Right lobe of liver (tissue), 6 donors: Measurements from ENCODE around the gene RYR3. TPM values are rescaled to one million over a fixed set of nuclear protein-coding genes. Genes with fewer than 3 reads are reported as not detected.

Source experiments
- ATAC-seq, 4 donors: fragments of 200-7000 bp; cut with Tn5 transposase; one replicate each; pipeline ENCODE4 v1.9.1; 2020; ENCODE audit warnings: mild to moderate bottlenecking in 4 of 4, moderate library complexity in 4 of 4
- DNase-seq, 3 donors: peaks; one replicate each; pipeline ENCODE4 v3.0.0-alpha.2; 2020
- H3K27ac ChIP-seq, 3 donors: fragments of 200-600 bp; one replicate each; pipeline ENCODE4 v1.8.0; 2022
- H3K27me3 ChIP-seq, 2 donors: fragments of 200-600 bp; one replicate each; pipeline ENCODE4 v1.8.0; 2022
- H3K36me3 ChIP-seq, 4 donors: fragments of 200-600 bp; sonication (generic) in 1 of 4; one replicate each; pipeline versions ENCODE4 v1.5.1 to v1.8.0; 2017 to 2022; ENCODE audit warnings: control low read depth in 1 of 4
- H3K4me1 ChIP-seq, 4 donors: fragments of 200-600 bp; sonication (generic) in 1 of 4; one replicate each; pipeline versions ENCODE4 v1.5.1 to v1.8.0; 2017 to 2022; ENCODE audit warnings: control low read depth in 1 of 4
- H3K4me3 ChIP-seq, 3 donors: fragments of 200-600 bp; one replicate each; pipeline ENCODE4 v1.8.0; 2022
- H3K9me3 ChIP-seq, 4 donors: fragments of 200-600 bp; sonication (generic) in 1 of 4; one replicate each; pipeline versions ENCODE4 v1.5.1 to v1.8.0; 2017 to 2022; ENCODE audit warnings: control low read depth in 1 of 4
- CTCF ChIP-seq, 4 donors: fragments of 200-600 bp in 3 of 4; fragments of 450-650 bp in 1 of 4; IDR thresholded peaks; one replicate each; pipeline versions ENCODE4 v1.5.1 to v1.8.0; 2016 to 2022; ENCODE audit warnings: antibody characterized with exemption in 4 of 4, mild to moderate bottlenecking in 2 of 4
- POLR2A ChIP-seq: fragments of 450-650 bp; IDR thresholded peaks from one replicate; pipeline ENCODE4 v1.6.1; 2017; ENCODE audit warnings: antibody characterized with exemption, mild to moderate bottlenecking
- WGBS: methylation state at CpG from one replicate; pipeline ENCODE4 v1.1.6; 2018; ENCODE audit warnings: low coverage, low lambda C conversion rate; ENCODE audit not compliant: insufficient coverage; ENCODE audit errors: missing lambda C conversion rate; 5-methylcytosine and 5-hydroxymethylcytosine counted together
- intact Hi-C, 2 donors: fragments of 100-400 bp; cut with DNase I; formaldehyde crosslinking; loops; one replicate each; pipeline versions ENCODE4 v1.11.2 to v1.14.1; 2022
- total RNA-seq, 6 experiments: library from RNA; depleted of rRNA in 2 of 6; stranded (reverse); fragments of >200 nt in 2 of 6; fragmentation: NEBNext Ultra II Directional in 3 of 6; extraction: Animal tissue kit (Norgen Biotek cat#: 25700) in 3 of 6; gene quantifications; one replicate each; pipeline versions ENCODE4 v1.1.0 to v1.2.4, GENCODE V29; 2016 to 2023
- donor health status: DM: no; HTN: yes; CAD: no.
- donor health status: DM: no; HTN: no; CAD: no.
- donor health status: DM: no; HTN: no; CAD: no.
- donor health status: DM: no; HTN: yes; CAD: no.
- donor health status: DM: no; HTN: yes; CAD: no.

Gene RYR3
- total RNA-seq, 6 experiments from 2014 or later = under 0.01 to 0.31 (median 0.05) TPM; not detected in 3

GRCh38 chr15:33384307-33384706 lies 73.5 kb downstream of the RYR3 start:
- no peak for ATAC-seq

GRCh38 chr15:33392453-33392852 lies 81.7 kb downstream of the RYR3 start:
- no peak overlapping the region for H3K27ac ChIP-seq
- no peak for DNase-seq
- 81% methylated on average over 3 of the region's 3 CpGs for WGBS
- H3K27me3 ChIP-seq = no peaks in the 10 kb centered on the region
- no peaks in the 10 kb centered on the region for H3K36me3 ChIP-seq
- no peak overlapping the region for H3K4me3 ChIP-seq
- no peaks in the 10 kb centered on the region for H3K4me1 ChIP-seq
- intact Hi-C loops = no loop called here
- H3K9me3 ChIP-seq = no peaks in the 10 kb centered on the region
- no peak for ATAC-seq
- TF ChIP-seq CTCF (IDR thresholded peaks at IDR 0.05) (no peak), POLR2A (no peak)

More at GRCh38 chr15:33384307-33384706, 73.5 kb downstream of the RYR3 start:
- H3K27ac ChIP-seq = no peak overlapping the region
- no peaks in the 10 kb centered on the region for H3K9me3 ChIP-seq
- intact Hi-C loops = no loop called here
- H3K4me3 ChIP-seq = no peak overlapping the region
- no peaks in the 10 kb centered on the region for H3K27me3 ChIP-seq
- H3K4me1 ChIP-seq = no peaks in the 10 kb centered on the region
- DNase-seq = no peak
- 71% methylated on average over 3 of the region's 3 CpGs for WGBS
- TF ChIP-seq POLR2A (no peak), CTCF (IDR thresholded peaks at IDR 0.05) (no peak)
- H3K36me3 ChIP-seq = no peaks in the 10 kb centered on the region

GRCh38 chr15:33393546-33393945 lies 82.8 kb downstream of the RYR3 start:
- Histone ChIP-seq H3K27me3 (no peaks in the 10 kb centered on the region), H3K36me3 (no peaks in the 10 kb centered on the region), H3K4me1 (no peaks in the 10 kb centered on the region), H3K4me3 (no peak overlapping the region), H3K9me3 (no peaks in the 10 kb centered on the region), H3K27ac (no peak overlapping the region)
- 63% methylated on average over 4 of the region's 6 CpGs for WGBS
- intact Hi-C loops = no loop called here
- no peak for TF ChIP-seq CTCF (IDR thresholded peaks at IDR 0.05)
- TF ChIP-seq POLR2A = no peak
- DNase-seq (no peak), ATAC-seq (no peak)

GRCh38 chr15:33395321-33395720 lies 84.6 kb downstream of the RYR3 start:
- DNase-seq (no peak), ATAC-seq (no peak)
- WGBS = 43% methylated on average over 6 of the region's 7 CpGs
- intact Hi-C loops = no loop called here
- Histone ChIP-seq H3K36me3 (no peaks in the 10 kb centered on the region), H3K27me3 (no peaks in the 10 kb centered on the region), H3K4me3 (no peak overlapping the region), H3K4me1 (no peaks in the 10 kb centered on the region), H3K27ac (no peak overlapping the region), H3K9me3 (no peaks in the 10 kb centered on the region)
- TF ChIP-seq POLR2A (no peak), CTCF (IDR thresholded peaks at IDR 0.05) (no peak)

- no peaks in the 10 kb centered on the region for H3K36me3 ChIP-seq
- WGBS = 60% methylated on average over 3 of the region's 7 CpGs
- intact Hi-C loops = no loop called here
- no peaks in the 10 kb centered on the region for H3K9me3 ChIP-seq
- H3K4me1 ChIP-seq = no peaks in the 10 kb centered on the region
- no peak overlapping the region for H3K4me3 ChIP-seq
- ATAC-seq = no peak
- DNase-seq = no peak
- H3K27ac ChIP-seq = no peak overlapping the region
- TF ChIP-seq CTCF (IDR thresholded peaks at IDR 0.05) (no peak), POLR2A (no peak)
- H3K27me3 ChIP-seq = no peaks in the 10 kb centered on the region
Observed at GRCh38 chr15:33395846-33396245, 85.1 kb downstream of the RYR3 start.
